HFFc6 (cell line): Measurements from ENCODE around the gene MINPP1. TPM values are rescaled to one million over a fixed set of nuclear protein-coding genes. Genes with fewer than 3 reads are reported as not detected.

ENCODE experiments used
- DNase-seq: peaks from one replicate; pipeline ENCODE4 v3.0.0-alpha.2; 2018
- H3K27ac Mint-ChIP-seq: 2 replicates; pipeline ENCODE4 v1.8.0; 2020; ENCODE audit warnings: mild to moderate bottlenecking, mixed read lengths
- H3K27me3 Mint-ChIP-seq: 2 replicates; pipeline ENCODE4 v1.8.0; 2021; ENCODE audit warnings: mild to moderate bottlenecking, moderate library complexity, mixed read lengths; ENCODE audit not compliant: insufficient read depth
- H3K36me3 Mint-ChIP-seq: 2 replicates; pipeline ENCODE4 v1.8.0; 2021; ENCODE audit warnings: low read depth, mixed read lengths
- H3K4me1 Mint-ChIP-seq: 2 replicates; pipeline ENCODE4 v1.8.0; 2020; ENCODE audit warnings: low read depth, mixed read lengths
- H3K4me3 Mint-ChIP-seq: 2 replicates; pipeline ENCODE4 v1.8.0; 2020; ENCODE audit warnings: mild to moderate bottlenecking, moderate library complexity, mixed read lengths
- H3K9me3 Mint-ChIP-seq: 2 replicates; pipeline ENCODE4 v1.8.0; 2020; ENCODE audit warnings: mild to moderate bottlenecking, mixed read lengths
- total RNA-seq, 6 experiments: library from RNA; stranded (reverse); fragmentation: NEBNext Ultra II Directional; extraction: Animal tissue kit (Norgen Biotek cat#: 25700); gene quantifications; 2 replicates in 1 of 6; 3 replicates in 5 of 6; pipeline ENCODE4 v1.2.3, GENCODE V29; 2021
- TF ChIP-seq, protein P1 (sequence below): fragments of 200-600 bp; sonication (generic); IDR thresholded peaks from 2 replicates; pipeline ENCODE4 v1.5.0; 2021; ENCODE audit warnings: antibody characterized with exemption, mild to moderate bottlenecking

Gene MINPP1
- total RNA-seq, 6 experiments from 2014 or later = 32.5 to 41.4 (median 37.0) TPM

DNA sequence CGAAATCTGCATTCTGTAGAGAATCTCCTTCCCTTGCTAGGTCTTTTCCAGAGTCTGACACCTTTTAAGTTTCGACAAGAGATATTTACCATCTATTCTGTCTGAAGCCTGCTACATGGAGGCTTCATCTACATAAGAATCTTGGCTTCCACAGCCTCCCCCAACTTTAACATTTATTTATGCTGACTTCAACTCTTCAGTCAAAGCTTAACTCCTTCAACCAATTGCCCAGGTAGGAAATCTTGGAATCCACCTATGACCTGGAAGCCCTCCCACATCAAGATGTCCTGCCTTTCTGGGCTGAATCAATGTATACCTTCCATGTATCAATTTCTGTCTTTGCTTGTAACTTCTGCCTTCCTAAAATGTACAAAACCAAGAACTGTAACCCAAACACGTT, 54.7 kb downstream of the MINPP1 start:
- Mint-ChIP-seq H3K4me1 (peaks cover 11% of the 10 kb centered on the region), H3K36me3 (peaks cover 20% of the 10 kb centered on the region), H3K27me3 (no peaks in the 10 kb centered on the region; the same call in 1 of the 2 replicates), H3K4me3 (no peak overlapping the region), H3K9me3 (peaks cover 17% of the 10 kb centered on the region), H3K27ac (no peak overlapping the region)
- DNase-seq = no peak
- TF ChIP-seq, protein P1, sequence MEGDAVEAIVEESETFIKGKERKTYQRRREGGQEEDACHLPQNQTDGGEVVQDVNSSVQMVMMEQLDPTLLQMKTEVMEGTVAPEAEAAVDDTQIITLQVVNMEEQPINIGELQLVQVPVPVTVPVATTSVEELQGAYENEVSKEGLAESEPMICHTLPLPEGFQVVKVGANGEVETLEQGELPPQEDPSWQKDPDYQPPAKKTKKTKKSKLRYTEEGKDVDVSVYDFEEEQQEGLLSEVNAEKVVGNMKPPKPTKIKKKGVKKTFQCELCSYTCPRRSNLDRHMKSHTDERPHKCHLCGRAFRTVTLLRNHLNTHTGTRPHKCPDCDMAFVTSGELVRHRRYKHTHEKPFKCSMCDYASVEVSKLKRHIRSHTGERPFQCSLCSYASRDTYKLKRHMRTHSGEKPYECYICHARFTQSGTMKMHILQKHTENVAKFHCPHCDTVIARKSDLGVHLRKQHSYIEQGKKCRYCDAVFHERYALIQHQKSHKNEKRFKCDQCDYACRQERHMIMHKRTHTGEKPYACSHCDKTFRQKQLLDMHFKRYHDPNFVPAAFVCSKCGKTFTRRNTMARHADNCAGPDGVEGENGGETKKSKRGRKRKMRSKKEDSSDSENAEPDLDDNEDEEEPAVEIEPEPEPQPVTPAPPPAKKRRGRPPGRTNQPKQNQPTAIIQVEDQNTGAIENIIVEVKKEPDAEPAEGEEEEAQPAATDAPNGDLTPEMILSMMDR = no peak

DNA sequence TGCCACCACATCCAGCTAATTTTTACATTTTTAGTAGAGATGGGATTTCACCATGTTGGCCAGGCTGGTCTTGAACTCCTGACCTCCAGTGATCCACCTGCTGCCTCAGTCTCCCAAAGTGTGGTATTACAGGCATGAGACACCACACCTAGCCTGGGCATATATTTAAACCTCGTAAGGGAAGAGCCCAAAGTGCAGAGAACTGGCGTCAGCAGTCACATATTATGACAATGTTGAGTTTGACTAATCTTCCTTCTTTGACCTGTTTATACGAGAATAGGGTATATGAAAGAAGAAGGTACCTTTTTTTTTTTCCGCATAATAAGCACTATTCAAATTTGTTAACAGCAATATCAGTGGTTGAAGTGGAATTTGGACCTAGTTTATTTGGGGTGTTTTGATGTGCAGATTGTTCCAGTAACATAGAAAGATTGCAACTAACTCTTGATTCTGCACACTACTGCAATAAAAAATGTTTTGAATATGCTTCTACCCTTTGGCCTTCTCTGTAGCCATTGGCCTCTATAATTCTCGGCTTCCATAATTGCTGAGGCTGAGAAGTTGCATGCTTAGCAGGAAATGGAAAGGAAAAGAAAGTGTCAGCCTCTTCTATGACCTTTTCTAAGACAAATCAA, 55.9 kb downstream of the MINPP1 start:
- H3K36me3 Mint-ChIP-seq = peaks cover 22% of the 10 kb centered on the region
- no peak overlapping the region for H3K4me3 Mint-ChIP-seq
- H3K27ac Mint-ChIP-seq = no peak overlapping the region
- peaks cover 28% of the 10 kb centered on the region for H3K9me3 Mint-ChIP-seq
- no peaks in the 10 kb centered on the region; the same call in 1 of the 2 replicates for H3K27me3 Mint-ChIP-seq
- TF ChIP-seq, protein P1 = no peak
- H3K4me1 Mint-ChIP-seq = no peaks in the 10 kb centered on the region
- DNase-seq = no peak

DNA sequence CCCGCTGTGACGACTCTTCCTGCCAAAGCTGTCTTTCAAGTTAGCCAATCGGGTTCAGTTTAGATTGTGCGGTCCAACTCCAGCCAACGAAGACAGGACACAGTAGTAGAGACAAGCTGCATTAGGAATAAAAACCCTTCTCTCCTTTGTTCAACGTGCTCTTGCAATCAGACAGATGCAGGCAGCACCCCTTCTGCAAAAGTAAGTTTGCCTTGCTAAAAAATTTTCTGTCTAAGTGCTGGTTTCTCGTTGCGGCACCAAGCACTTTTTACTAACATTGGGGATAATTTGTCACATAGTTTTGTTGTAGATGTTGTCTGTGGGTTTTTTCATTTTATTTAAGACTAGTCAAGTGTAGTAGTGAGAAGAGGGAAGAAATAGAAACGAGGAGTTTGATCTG, 58.1 kb downstream of the MINPP1 start:
- no peak overlapping the region for H3K27ac Mint-ChIP-seq
- H3K4me3 Mint-ChIP-seq = no peak overlapping the region
- H3K27me3 Mint-ChIP-seq = peaks cover 1% of the 10 kb centered on the region; the same call in 1 of the 2 replicates
- peaks cover 22% of the 10 kb centered on the region for H3K36me3 Mint-ChIP-seq
- no peaks in the 10 kb centered on the region for H3K4me1 Mint-ChIP-seq
- TF ChIP-seq, protein P1 = no peak
- no peak for DNase-seq
- H3K9me3 Mint-ChIP-seq = peaks cover 31% of the 10 kb centered on the region

DNA sequence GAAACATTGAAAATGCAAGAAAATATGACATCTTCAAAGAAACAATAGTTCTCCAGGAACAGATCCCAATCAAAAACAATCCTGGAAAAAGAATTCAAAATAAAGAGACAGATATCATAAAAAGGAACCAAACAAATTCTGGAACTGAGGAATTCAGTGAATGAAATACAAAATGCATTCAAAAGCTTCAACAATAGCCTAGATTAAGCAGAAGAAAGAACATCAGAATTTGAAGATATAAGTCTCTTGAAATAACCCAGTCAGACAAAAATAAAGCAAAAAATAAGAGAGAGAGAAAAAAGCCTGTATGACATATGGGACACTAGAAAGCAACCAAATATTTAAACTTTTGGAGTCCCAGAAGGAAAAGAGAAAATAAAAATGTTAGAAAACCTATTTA, 60.3 kb downstream of the MINPP1 start:
- no peaks in the 10 kb centered on the region for H3K4me1 Mint-ChIP-seq
- peaks cover 31% of the 10 kb centered on the region for H3K9me3 Mint-ChIP-seq
- TF ChIP-seq, protein P1 = no peak
- DNase-seq = no peak
- peaks cover 3% of the 10 kb centered on the region for H3K27me3 Mint-ChIP-seq
- no peak overlapping the region for H3K27ac Mint-ChIP-seq
- no peak overlapping the region for H3K4me3 Mint-ChIP-seq
- H3K36me3 Mint-ChIP-seq = peaks cover 22% of the 10 kb centered on the region

GRCh38 chr10:87575851-87576250, 71.2 kb downstream of the MINPP1 start:
- peaks cover 14% of the 10 kb centered on the region for H3K4me1 Mint-ChIP-seq
- no peak overlapping the region for H3K27ac Mint-ChIP-seq
- H3K9me3 Mint-ChIP-seq = peaks cover 11% of the 10 kb centered on the region
- peaks cover 14% of the 10 kb centered on the region; the same call in 1 of the 2 replicates for H3K27me3 Mint-ChIP-seq
- TF ChIP-seq, protein P1 = no peak
- DNase-seq = no peak
- H3K36me3 Mint-ChIP-seq = peaks cover 9% of the 10 kb centered on the region
- H3K4me3 Mint-ChIP-seq = no peak overlapping the region
